ENCODE results near the gene MORN1.

MORN1 gene

DNA sequence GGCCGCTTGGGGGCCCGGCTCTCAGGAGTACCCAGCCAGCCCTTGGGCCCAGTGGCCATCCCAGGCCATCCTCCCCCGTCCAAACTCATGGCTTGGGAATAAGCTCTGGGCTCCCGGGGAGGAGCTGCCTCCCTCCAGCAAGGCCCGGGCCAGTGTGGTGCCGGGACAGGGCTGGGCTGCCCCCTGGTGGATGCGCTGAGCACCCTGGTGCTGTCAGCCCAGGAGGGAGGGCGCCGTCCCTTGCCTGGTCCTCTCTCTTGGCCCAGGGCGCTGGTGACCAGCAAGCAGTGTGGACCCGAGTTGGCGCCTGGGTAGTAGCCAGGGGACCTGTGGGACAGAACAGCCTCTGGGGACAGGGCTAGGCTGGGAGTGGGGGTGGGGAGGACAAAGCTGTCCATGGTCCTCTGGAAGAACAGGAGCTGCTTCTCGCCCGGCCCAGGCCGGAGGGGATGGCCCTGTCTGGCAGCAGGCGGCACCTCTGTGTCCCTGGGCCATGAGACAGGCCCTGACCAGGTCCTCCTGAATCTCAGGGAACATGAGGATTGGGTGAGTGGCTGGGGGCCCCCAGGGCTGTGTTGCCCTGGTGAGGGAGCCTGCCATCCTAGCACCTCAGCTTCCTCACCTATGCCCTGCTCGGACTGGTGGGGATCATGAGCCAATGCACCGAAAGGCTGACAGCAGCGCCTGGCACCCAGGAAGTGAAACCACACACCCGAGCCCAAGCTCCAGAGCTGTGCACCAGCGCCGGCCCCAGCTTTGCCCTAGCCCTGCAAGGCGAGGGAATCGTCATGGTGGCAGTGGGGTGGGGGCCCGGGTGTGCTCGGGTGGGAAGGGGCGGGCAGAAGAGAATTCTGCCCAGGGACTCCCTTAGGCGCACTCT, 9.4 kb downstream of the MORN1 start:
- H3K4me3 ChIP-seq (ENCODE audit: low read depth, low read length): no peak overlapping the region
- TF ChIP-seq, protein P1, sequence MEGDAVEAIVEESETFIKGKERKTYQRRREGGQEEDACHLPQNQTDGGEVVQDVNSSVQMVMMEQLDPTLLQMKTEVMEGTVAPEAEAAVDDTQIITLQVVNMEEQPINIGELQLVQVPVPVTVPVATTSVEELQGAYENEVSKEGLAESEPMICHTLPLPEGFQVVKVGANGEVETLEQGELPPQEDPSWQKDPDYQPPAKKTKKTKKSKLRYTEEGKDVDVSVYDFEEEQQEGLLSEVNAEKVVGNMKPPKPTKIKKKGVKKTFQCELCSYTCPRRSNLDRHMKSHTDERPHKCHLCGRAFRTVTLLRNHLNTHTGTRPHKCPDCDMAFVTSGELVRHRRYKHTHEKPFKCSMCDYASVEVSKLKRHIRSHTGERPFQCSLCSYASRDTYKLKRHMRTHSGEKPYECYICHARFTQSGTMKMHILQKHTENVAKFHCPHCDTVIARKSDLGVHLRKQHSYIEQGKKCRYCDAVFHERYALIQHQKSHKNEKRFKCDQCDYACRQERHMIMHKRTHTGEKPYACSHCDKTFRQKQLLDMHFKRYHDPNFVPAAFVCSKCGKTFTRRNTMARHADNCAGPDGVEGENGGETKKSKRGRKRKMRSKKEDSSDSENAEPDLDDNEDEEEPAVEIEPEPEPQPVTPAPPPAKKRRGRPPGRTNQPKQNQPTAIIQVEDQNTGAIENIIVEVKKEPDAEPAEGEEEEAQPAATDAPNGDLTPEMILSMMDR (IDR thresholded peaks at IDR 0.05; ENCODE audit: low read depth, low read length): peak; percentile 86

DNA sequence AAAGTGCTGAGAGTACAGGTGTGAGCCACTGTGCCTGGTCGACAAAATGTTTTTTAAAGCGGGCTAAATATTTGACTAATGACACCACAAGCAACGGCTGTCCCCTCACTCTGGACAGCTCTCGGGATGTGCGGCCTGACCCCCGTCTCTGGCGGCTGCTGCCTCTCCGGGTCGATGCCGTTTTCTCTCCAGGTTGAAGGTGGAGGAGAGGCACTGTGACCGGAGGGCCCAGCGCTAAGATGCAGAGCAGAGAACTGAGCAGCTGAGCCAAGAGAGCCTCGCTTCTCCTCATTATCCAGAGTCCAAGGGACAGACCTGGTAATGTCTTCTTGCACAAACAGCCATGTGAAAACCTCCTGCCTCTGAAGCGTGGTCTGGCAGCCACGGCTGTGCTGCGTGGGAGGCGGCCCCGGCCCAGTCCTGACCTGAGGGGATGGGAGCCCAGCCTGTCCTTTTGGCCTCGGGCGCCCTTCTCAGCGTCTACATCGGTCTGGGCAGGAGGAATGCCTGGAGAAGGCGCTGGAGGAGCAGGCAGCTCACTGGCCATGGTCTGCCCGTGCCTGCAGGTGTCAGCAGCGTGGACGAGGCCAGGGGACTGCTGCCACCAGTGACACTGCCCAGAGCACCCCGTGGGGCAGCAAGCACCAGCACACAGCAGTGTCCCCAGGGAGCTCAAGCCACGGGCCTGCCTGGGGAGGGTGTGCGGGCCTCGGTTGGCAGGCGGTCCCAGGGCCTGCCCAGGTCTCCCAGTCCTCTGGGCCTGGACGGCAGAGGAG, 10.3 kb downstream of the MORN1 start:
- no peak overlapping the region for H3K4me3 ChIP-seq (ENCODE audit: low read depth, low read length)
- TF ChIP-seq, protein P1 (IDR thresholded peaks at IDR 0.05; ENCODE audit: low read depth, low read length): no peak

GRCh38 chr1:2379733-2380404, 11.5 kb downstream of the MORN1 start:
- H3K4me3 ChIP-seq (ENCODE audit: low read depth, low read length): no peak overlapping the region
- TF ChIP-seq, protein P1 (IDR thresholded peaks at IDR 0.05; ENCODE audit: low read depth, low read length): no peak

- TF ChIP-seq, protein P1 (IDR thresholded peaks at IDR 0.05; ENCODE audit: low read depth, low read length): no peak
- no peak overlapping the region for H3K4me3 ChIP-seq (ENCODE audit: low read depth, low read length)
Observed at GRCh38 chr1:2378956-2379732, 12.2 kb downstream of the MORN1 start.

GRCh38 chr1:2378441-2378851, 12.9 kb downstream of the MORN1 start:
- TF ChIP-seq, protein P1 (IDR thresholded peaks at IDR 0.05; ENCODE audit: low read depth, low read length): no peak
- H3K4me3 ChIP-seq (ENCODE audit: low read depth, low read length): no peak overlapping the region

DNA sequence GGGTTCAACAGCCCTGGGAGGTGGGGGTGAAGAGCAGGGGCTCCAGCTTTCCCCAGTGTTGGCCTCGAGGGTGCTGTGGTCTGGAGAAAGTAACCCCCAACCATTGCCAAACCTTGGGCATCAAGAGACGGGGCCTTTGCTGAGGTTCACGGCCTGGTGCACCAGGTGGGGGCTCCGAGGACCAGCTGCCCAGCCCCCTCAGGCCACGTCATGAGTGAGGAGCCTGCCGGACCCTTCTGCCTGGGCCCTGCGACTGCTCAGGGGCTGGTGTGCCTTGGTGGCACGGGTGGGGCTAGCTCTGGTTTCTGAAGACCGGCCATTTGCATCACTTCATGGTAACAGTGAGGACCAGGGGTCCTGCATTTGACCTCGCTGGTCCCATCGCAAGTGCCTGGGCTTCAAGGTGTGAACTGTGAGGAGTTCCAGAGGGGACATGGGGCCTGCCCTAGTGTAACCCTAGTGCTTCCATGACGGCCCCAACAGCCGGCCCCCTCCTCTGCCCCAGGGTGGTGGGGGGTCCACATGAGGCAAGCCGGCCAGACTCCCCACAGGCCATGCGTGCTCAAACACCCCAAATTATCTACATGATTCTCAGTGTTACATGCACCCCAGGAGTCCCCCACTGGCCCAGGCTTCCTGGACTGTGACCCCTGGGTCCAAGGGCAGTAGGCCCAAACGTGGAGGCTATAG, 13.5 kb downstream of the MORN1 start:
- TF ChIP-seq, protein P1 (IDR thresholded peaks at IDR 0.05; ENCODE audit: low read depth, low read length): no peak
- no peak overlapping the region for H3K4me3 ChIP-seq (ENCODE audit: low read depth, low read length)
